Measurements from ENCODE around the gene RNASE3. TPM values are rescaled to one million over a fixed set of nuclear protein-coding genes. Genes with fewer than 3 reads are reported as not detected.
A peak's percentile ranks its signal among the peaks of the same experiment; 100 is the strongest.

The RNASE3 gene
- total and polyA plus RNA-seq, 2 donors (not counting 3 experiments of a cell fraction or from before 2014, with no cell fraction given) = not detected

GRCh38 chr14:20855652-20856291 lies 35.4 kb upstream of the RNASE3 start:
- H3K36me3 ChIP-seq (ENCODE audit: control insufficient read depth in 2 of 2, extremely low read depth in 1 of 2, insufficient read depth in 2 of 2, low read length in 2 of 2) = no peaks in the 10 kb centered on the region
- ChIA-PET POLR2A (no interaction called here), CTCF (interaction anchor here (0.6 to 5.1 kb wide), 36 partner anchors 9 to 249 kb away, joined by 3 to 96 read pairs (median 5); partner anchors contain the start of genes RNASE1 and RNASE6)
- no peak for TF ChIP-seq POLR2AphosphoS5 (IDR thresholded peaks at IDR 0.05; ENCODE audit: insufficient read depth, low read depth, low read length)
- TF ChIP-seq JUN (IDR thresholded peaks at IDR 0.05; ENCODE audit: borderline replicate concordance, insufficient read depth, insufficient read length, low read depth) = no peak
- TF ChIP-seq CTCF (IDR thresholded peaks at IDR 0.05; ENCODE audit: extremely low read depth in 1 of 2, insufficient read depth in 1 of 2, low read depth in 1 of 2, low read length in 2 of 2) = peak; percentile 64 to 72
- peak; percentile 56 for TF ChIP-seq GATA2 (IDR thresholded peaks at IDR 0.05; ENCODE audit: insufficient read depth, insufficient read length, low read depth, low read length)
- TF ChIP-seq MAX (IDR thresholded peaks at IDR 0.05; ENCODE audit: insufficient read depth, insufficient read length) = peak; percentile 3
- no peaks in the 10 kb centered on the region for H3K9me3 ChIP-seq (replicated peaks; ENCODE audit: control insufficient read depth, insufficient read depth, low read length)
- no peak overlapping the region for H3K9ac ChIP-seq (replicated peaks; ENCODE audit: extremely low read depth, insufficient read depth, low read length)
- dilution Hi-C loops (cut with MboI; ENCODE audit: extremely low pct_ligation_motif_present, low sequenced_read_pairs) = no loop called here
- H3K9me1 ChIP-seq (replicated peaks; ENCODE audit: control insufficient read depth, extremely low read depth, insufficient read depth, low read length) = no peaks in the 10 kb centered on the region
- intact Hi-C loops (cut with micrococcal nuclease) = loop anchor here (1.0 to 10.0 kb wide), 6 partner anchors 53 to 243 kb away; partner anchors contain the start of gene RNASE1
- no peak overlapping the region for H2AFZ ChIP-seq (ENCODE audit: low read depth, low read length)
- no peak overlapping the region for H3K4me2 ChIP-seq (ENCODE audit: insufficient read depth, low read length)
- DNase-seq (ENCODE audit: low read depth, low spot score) = peak; percentile 82
- peaks cover 14 to 20% of the 10 kb centered on the region in 2 experiments for H3K27me3 ChIP-seq (ENCODE audit: control insufficient read depth in 2 of 2, insufficient read depth in 2 of 2, low read length in 2 of 2)
- H3K79me2 ChIP-seq (ENCODE audit: control insufficient read depth, insufficient read depth, low read length) = no peaks in the 10 kb centered on the region
- H3K4me3 ChIP-seq (replicated peaks in 1 of 3; ENCODE audit: insufficient read depth in 1 of 3, low read depth in 1 of 3, low read length in 3 of 3) = no peak overlapping the region
- peak; percentile 95 for FAIRE-seq
- BruUV-seq (replicated peaks) = no TSS peak
- H3K4me1 ChIP-seq (ENCODE audit: control insufficient read depth, extremely low read depth, insufficient read depth, low read length) = no peaks in the 10 kb centered on the region
- no peak overlapping the region for H3K27ac ChIP-seq (ENCODE audit: insufficient read depth, low read depth, low read length)
- H4K20me1 ChIP-seq (replicated peaks; ENCODE audit: control insufficient read depth, extremely low read depth, insufficient read depth, low read length) = no peaks in the 10 kb centered on the region
